ENCODE measurements around the gene DCLK3. TPM values are rescaled to one million over a fixed set of nuclear protein-coding genes. Genes with fewer than 3 reads are reported as not detected.

The DCLK3 gene
- total and polyA plus RNA-seq, 2 of the 13 experiments (the other 11 are each of a cell fraction or from before 2014, with no cell fraction given), result not detected

DNA sequence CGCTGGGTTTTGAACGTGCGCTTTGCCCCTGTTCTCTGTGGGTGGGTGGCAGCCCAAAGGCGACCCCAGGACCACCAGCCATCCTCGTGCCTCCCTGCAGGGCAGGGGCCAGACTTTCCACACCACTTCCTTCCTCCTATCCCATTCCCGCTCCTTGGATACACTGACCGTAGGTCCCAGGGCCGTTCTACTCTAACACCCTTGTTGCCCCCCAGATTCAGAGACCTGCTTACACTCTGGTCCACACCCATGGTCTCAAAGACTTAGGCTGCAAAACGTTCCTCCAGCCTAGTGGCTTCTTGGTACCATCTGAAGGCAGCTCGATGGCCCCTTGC lies 318 bp upstream of the DCLK3 start:
- FAIRE-seq, result no peak
- in situ Hi-C loops (cut with HindIII; ENCODE audit: extremely low pct_ligation_motif_present, low pct_unique_long_range_greater_than_20kb), result no loop called here
- Histone ChIP-seq H3K4me2 (ENCODE audit: low read depth, low read length) (no peak overlapping the region), H3K27ac (ENCODE audit: extremely low read length, insufficient read depth, low read length) (no peak overlapping the region), H3K36me3 (replicated peaks in 1 of 2; ENCODE audit: control insufficient read depth in 1 of 2, insufficient read depth in 2 of 2, low read length in 2 of 2) (no peaks in the 10 kb centered on the region), H2AFZ (ENCODE audit: low read length) (no peak overlapping the region), H3K4me1 (ENCODE audit: insufficient read depth, low read length) (no peaks in the 10 kb centered on the region), H4K20me1 (ENCODE audit: insufficient read depth, low read length) (no peaks in the 10 kb centered on the region), H3K27me3 (ENCODE audit: control insufficient read depth in 1 of 2, insufficient read depth in 2 of 2, low read length in 2 of 2) (no peaks in the 10 kb centered on the region), H3K9me3 (ENCODE audit: low read length) (no peaks in the 10 kb centered on the region), H3K9ac (ENCODE audit: insufficient read depth, low read depth, low read length) (no peak overlapping the region), H3K79me2 (ENCODE audit: insufficient read depth, low read length) (no peaks in the 10 kb centered on the region), H3K4me3 (replicated peaks in 1 of 3; ENCODE audit: insufficient read depth in 1 of 3, low read depth in 2 of 3, low read length in 3 of 3) (no peak overlapping the region)
- ChIA-PET CTCF (ENCODE audit: low intra/inter-chr PET ratio, low total read pairs) (no interaction called here), POLR2A (no interaction called here)
- TF ChIP-seq ZNF142 (CRISPR knock-in tag; IDR thresholded peaks at IDR 0.05), result no peak
- no peak for TF ChIP-seq PHF5A (CRISPR knock-in tag; IDR thresholded peaks at IDR 0.05; ENCODE audit: low read depth, unreplicated experiment)
- no peak for TF ChIP-seq ZNF12 (CRISPR knock-in tag; IDR thresholded peaks at IDR 0.05)
- no peak for TF ChIP-seq TFAP4 (IDR thresholded peaks at IDR 0.05; ENCODE audit: borderline replicate concordance, low read depth)
- no peak for TF ChIP-seq GATAD2A (CRISPR knock-in tag; IDR thresholded peaks at IDR 0.05)
- TF ChIP-seq KDM5B (CRISPR knock-in tag; IDR thresholded peaks at IDR 0.05; ENCODE audit: borderline replicate concordance), result no peak
- no peak for ATAC-seq
- WGBS (ENCODE audit: low lambda C conversion rate), result 40% methylated on average over 8 of the region's 10 CpGs
- BruUV-seq (replicated peaks), result no TSS peak
- intact Hi-C loops (cut with micrococcal nuclease; ENCODE audit: unreplicated experiment), result no loop called here
- no peak for DNase-seq (ENCODE audit: low spot score)
